Activated naive CD8-positive, alpha-beta T cell (primary cell): Measurements from ENCODE around the gene TMEM132E.

Source experiments
- H3K27ac Mint-ChIP-seq: one replicate; pipeline ENCODE4 v1.8.0; 2021; ENCODE audit warnings: mixed read lengths
- H3K27me3 Mint-ChIP-seq: one replicate; pipeline ENCODE4 v1.8.0; 2021; ENCODE audit warnings: mixed read lengths
- H3K36me3 Mint-ChIP-seq: one replicate; pipeline ENCODE4 v1.8.0; 2021; ENCODE audit warnings: mixed read lengths
- H3K4me1 Mint-ChIP-seq: one replicate; pipeline ENCODE4 v1.8.0; 2021; ENCODE audit warnings: low read depth, mixed read lengths
- H3K4me3 Mint-ChIP-seq: one replicate; pipeline ENCODE4 v1.8.0; 2021; ENCODE audit warnings: mild to moderate bottlenecking, mixed read lengths
- H3K9me3 Mint-ChIP-seq: one replicate; pipeline ENCODE4 v1.8.0; 2021; ENCODE audit warnings: low read depth, mixed read lengths

The TMEM132E gene

DNA sequence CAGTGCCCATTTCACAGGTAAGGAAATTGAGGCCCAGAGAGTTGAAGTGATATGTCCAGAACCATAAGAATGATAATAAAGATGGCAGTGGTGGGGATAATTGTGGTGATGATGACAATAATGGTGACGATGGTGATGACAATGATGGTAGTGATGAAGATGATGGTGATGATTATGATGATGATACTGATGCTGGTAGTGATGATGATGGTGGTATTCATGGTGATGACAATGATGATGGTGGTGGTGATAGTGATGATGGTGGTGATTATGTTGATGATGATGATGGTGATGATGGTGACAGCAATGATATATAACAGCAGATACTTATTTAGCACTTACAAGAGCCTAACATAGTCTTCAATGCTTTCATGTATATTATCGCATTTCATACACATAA is 18.1 kb upstream of the TMEM132E start:
- Mint-ChIP-seq H3K27ac (no peak overlapping the region), H3K27me3 (peaks cover 8% of the 10 kb centered on the region), H3K9me3 (no peaks in the 10 kb centered on the region), H3K4me3 (no peak overlapping the region), H3K36me3 (no peaks in the 10 kb centered on the region), H3K4me1 (no peaks in the 10 kb centered on the region)

DNA sequence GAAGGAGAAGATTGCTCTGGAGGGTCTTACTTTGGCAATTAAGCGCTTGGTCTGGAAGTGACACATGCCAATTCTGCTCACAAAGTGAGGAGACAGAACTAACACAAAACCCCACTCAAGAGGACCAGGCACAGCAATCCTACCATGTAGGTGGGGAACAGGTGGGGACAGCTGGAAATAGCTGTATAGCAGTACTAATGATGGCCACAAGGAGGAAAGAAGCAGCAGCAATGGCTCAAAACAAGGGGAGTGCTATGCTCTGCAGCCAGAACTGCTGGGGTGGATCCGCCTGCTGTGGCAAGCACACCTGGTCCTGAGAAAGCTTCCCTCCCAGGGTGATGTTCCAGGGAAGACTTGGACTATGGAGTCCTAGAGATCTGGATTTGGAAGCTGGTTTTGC is 17.0 kb upstream of the TMEM132E start:
- Mint-ChIP-seq H3K27me3 (peaks cover 8% of the 10 kb centered on the region), H3K27ac (no peak overlapping the region), H3K4me1 (no peaks in the 10 kb centered on the region), H3K36me3 (no peaks in the 10 kb centered on the region), H3K4me3 (no peak overlapping the region), H3K9me3 (no peaks in the 10 kb centered on the region)

GRCh38 chr17:34565713-34566112 is 13.7 kb upstream of the TMEM132E start:
- H3K27me3 Mint-ChIP-seq = peaks cover 13% of the 10 kb centered on the region
- H3K4me1 Mint-ChIP-seq = no peaks in the 10 kb centered on the region
- H3K4me3 Mint-ChIP-seq = no peak overlapping the region
- no peak overlapping the region for H3K27ac Mint-ChIP-seq
- H3K36me3 Mint-ChIP-seq = no peaks in the 10 kb centered on the region
- no peaks in the 10 kb centered on the region for H3K9me3 Mint-ChIP-seq

DNA sequence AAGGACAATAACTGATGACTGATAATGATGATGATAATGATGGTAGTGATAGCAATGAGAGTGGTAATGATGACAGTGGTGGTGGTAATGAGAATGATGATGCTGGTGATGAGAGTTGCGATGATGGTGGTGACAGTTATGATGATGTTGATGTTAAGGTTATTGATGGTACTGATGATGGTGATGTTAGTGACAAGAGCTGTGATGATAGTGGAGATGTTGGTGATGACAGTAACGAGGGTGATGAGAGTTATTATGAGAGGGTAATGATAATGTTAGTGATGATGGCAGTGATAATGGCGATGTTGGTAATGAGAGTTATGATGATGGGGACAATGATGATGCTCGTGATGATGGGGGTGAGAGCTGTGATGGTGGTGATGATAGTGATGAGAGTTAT is 13.2 kb upstream of the TMEM132E start:
- Mint-ChIP-seq H3K4me3 (no peak overlapping the region), H3K9me3 (no peaks in the 10 kb centered on the region), H3K4me1 (no peaks in the 10 kb centered on the region), H3K27ac (no peak overlapping the region), H3K36me3 (no peaks in the 10 kb centered on the region), H3K27me3 (peaks cover 15% of the 10 kb centered on the region)

DNA sequence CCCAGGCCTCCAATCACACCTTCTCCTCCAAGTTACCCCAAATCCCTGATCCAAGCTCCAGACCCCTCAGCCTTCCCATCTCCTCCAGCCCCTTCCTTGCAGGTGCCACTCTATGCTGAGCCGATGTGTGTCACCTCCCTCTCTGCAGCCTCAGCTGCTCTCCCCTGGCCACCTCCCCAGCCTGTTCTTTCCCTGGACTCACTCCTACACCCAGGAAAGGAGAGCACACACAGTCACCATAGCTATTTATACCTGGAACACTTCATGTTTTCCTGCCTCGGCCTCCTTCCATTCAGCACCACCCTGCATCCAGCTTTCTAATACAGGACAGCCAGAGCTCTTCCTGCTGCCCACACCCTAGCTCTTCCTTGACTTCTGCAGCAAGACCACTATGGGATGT is 12.5 kb upstream of the TMEM132E start:
- no peaks in the 10 kb centered on the region for H3K36me3 Mint-ChIP-seq
- no peaks in the 10 kb centered on the region for H3K9me3 Mint-ChIP-seq
- H3K4me3 Mint-ChIP-seq = no peak overlapping the region
- H3K27ac Mint-ChIP-seq = no peak overlapping the region
- H3K27me3 Mint-ChIP-seq = peaks cover 18% of the 10 kb centered on the region
- H3K4me1 Mint-ChIP-seq = no peaks in the 10 kb centered on the region

DNA sequence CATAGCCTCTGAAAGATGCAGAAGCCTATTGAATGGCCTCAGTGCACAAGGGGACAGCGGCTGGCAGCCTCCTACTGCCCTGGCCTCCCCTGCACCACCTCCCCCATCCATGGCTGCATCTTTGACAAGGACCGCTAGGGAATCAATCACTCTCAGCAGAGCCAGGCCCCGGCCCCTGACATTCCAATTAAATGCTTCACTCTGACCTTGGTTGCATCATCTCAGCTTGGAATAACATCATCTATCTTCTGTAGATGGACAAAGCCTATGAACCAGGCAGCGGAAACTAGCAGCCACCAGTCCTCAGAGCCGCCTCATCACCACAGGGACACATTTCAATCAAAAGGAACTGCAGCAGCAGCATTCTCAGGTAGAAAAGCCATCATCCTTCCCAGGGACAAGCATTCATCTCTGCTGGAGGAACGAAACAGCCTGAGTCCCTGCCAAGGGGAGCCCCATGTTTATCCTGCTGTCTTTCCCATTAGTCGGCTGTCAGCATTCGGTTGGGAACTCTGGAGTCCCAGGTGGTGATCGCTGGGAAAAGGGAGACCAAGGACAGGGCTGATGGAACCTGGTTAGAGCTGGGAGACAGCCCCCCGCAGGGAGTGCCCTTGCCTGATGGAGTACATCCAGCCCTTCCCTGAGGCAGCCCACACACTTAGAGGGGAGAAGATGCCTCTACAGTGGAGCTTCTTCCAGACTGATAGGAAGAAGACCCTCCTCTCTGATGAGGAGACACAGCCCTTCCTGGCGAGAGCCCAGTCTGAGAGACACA is 11.5 kb upstream of the TMEM132E start:
- Mint-ChIP-seq H3K4me3 (no peak overlapping the region), H3K27ac (no peak overlapping the region), H3K27me3 (peaks cover 24% of the 10 kb centered on the region), H3K36me3 (no peaks in the 10 kb centered on the region), H3K9me3 (no peaks in the 10 kb centered on the region), H3K4me1 (no peaks in the 10 kb centered on the region)

- Mint-ChIP-seq H3K27ac (no peak overlapping the region), H3K4me1 (no peaks in the 10 kb centered on the region), H3K4me3 (no peak overlapping the region), H3K36me3 (no peaks in the 10 kb centered on the region), H3K27me3 (peaks cover 25% of the 10 kb centered on the region), H3K9me3 (no peaks in the 10 kb centered on the region)
These were observed 10.4 kb upstream of the TMEM132E start for GRCh38 chr17:34568953-34569352.

GRCh38 chr17:34569591-34569990 is 9.8 kb upstream of the TMEM132E start:
- H3K9me3 Mint-ChIP-seq = no peaks in the 10 kb centered on the region
- H3K27me3 Mint-ChIP-seq = peaks cover 27% of the 10 kb centered on the region
- no peak overlapping the region for H3K27ac Mint-ChIP-seq
- no peak overlapping the region for H3K4me3 Mint-ChIP-seq
- no peaks in the 10 kb centered on the region for H3K4me1 Mint-ChIP-seq
- H3K36me3 Mint-ChIP-seq = no peaks in the 10 kb centered on the region

GRCh38 chr17:34570506-34570905 is 8.9 kb upstream of the TMEM132E start:
- Mint-ChIP-seq H3K36me3 (no peaks in the 10 kb centered on the region), H3K27me3 (peaks cover 34% of the 10 kb centered on the region), H3K4me3 (no peak overlapping the region), H3K27ac (no peak overlapping the region), H3K9me3 (no peaks in the 10 kb centered on the region), H3K4me1 (no peaks in the 10 kb centered on the region)

DNA sequence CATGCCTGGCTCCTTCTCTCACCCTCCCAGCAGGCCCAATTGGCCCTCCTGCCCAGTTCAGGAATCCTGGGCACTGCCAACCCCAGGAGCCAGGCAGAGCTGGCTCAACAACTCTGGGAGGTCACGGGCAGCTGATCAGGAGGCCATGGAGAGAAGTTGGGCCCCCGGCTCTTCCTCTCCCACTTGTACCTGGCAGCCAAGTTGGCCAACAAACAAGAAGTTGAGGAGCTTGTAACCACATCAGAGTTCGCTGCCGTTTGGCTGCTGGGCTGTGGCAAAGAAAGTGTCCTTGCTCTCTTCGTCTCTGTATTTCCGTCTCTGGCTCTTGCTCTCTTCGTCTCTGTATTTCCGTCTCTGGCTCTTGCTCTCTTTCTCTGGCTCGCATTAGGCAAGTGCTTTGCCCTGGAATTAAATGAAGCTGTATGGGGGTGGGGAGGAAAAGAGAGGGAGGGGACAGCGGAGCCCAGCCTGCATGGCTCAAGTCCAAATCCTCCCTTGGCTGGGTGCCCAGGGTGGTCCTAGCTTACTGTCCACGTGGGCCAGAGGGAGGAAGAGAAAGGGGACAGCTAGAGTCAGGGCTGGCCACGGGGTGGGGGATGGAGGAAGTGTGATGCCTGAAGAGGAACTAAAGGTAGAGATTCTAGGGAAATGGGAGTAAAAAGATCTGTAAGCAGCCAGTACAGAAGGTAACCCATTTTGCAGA is 7.8 kb upstream of the TMEM132E start:
- Mint-ChIP-seq H3K4me1 (no peaks in the 10 kb centered on the region), H3K27me3 (peaks cover 38% of the 10 kb centered on the region), H3K36me3 (no peaks in the 10 kb centered on the region), H3K9me3 (no peaks in the 10 kb centered on the region), H3K4me3 (no peak overlapping the region), H3K27ac (no peak overlapping the region)

- no peaks in the 10 kb centered on the region for H3K4me1 Mint-ChIP-seq
These were observed 6.9 kb upstream of the TMEM132E start for GRCh38 chr17:34572483-34572882.

GRCh38 chr17:34575182-34575581 is 4.2 kb upstream of the TMEM132E start:
- H3K4me1 Mint-ChIP-seq = peaks cover 9% of the 10 kb centered on the region
- H3K9me3 Mint-ChIP-seq = no peaks in the 10 kb centered on the region
- no peaks in the 10 kb centered on the region for H3K36me3 Mint-ChIP-seq
- peaks cover 57% of the 10 kb centered on the region for H3K27me3 Mint-ChIP-seq
- H3K27ac Mint-ChIP-seq = no peak overlapping the region
- no peak overlapping the region for H3K4me3 Mint-ChIP-seq

More at GRCh38 chr17:34572483-34572882, 6.9 kb upstream of the TMEM132E start:
- Mint-ChIP-seq H3K36me3 (no peaks in the 10 kb centered on the region), H3K27ac (no peak overlapping the region), H3K4me3 (no peak overlapping the region), H3K9me3 (no peaks in the 10 kb centered on the region), H3K27me3 (peaks cover 47% of the 10 kb centered on the region)

DNA sequence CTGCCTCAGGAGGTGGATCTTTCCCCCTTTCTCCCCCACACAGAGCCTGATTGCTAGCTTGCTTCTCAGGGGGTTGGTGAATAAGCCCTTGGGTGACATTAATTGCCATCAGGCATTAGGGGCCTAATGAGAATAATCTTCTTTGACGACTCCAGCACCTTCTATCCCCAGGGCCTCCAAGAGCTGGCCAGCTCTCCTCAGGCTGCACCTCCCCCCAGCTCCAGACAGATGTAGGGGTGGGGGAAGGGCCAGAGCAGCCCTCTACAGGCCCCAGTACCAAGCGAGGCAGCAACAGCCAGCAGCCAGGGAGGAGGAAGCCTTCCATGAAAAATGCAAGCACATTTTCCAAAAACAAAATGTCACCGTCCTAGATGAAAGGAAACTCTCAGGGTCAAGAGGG is 1.4 kb upstream of the TMEM132E start:
- no peak overlapping the region for H3K27ac Mint-ChIP-seq
- H3K36me3 Mint-ChIP-seq = no peaks in the 10 kb centered on the region
- H3K27me3 Mint-ChIP-seq = peaks cover 47% of the 10 kb centered on the region
- H3K9me3 Mint-ChIP-seq = no peaks in the 10 kb centered on the region
- peaks cover 14% of the 10 kb centered on the region for H3K4me1 Mint-ChIP-seq
- H3K4me3 Mint-ChIP-seq = peak overlapping the region; percentile 69

DNA sequence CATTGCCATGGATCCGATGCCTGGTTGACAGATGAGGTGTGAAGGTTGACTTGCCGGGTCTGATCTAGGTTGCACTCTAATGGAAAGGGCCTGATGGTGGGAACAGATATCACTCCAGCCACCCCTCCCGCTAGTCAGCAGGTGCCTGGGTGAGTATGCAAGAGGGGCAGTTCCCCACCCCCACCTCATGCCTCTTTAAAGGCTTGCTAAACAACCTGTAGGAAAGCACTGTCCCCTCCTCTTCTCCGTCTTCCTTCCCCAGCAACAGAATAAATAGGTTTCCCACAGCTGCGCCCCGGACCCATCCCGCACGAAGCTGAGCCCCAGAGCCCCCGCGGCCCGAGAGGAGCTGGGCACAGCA is 746 bp upstream of the TMEM132E start:
- no peak overlapping the region for H3K27ac Mint-ChIP-seq
- H3K9me3 Mint-ChIP-seq = no peaks in the 10 kb centered on the region
- peak overlapping the region; percentile 69 for H3K4me3 Mint-ChIP-seq
- peaks cover 14% of the 10 kb centered on the region for H3K4me1 Mint-ChIP-seq
- H3K27me3 Mint-ChIP-seq = peaks cover 46% of the 10 kb centered on the region
- no peaks in the 10 kb centered on the region for H3K36me3 Mint-ChIP-seq

GRCh38 chr17:34579979-34580684 is 750 bp downstream of the TMEM132E start:
- H3K9me3 Mint-ChIP-seq = no peaks in the 10 kb centered on the region
- H3K27ac Mint-ChIP-seq = no peak overlapping the region
- peaks cover 16% of the 10 kb centered on the region for H3K4me1 Mint-ChIP-seq
- H3K36me3 Mint-ChIP-seq = no peaks in the 10 kb centered on the region
- peak overlapping the region; percentile 81 for H3K4me3 Mint-ChIP-seq
- H3K27me3 Mint-ChIP-seq = peaks cover 46% of the 10 kb centered on the region
